ENCODE data around the gene RNF144B. TPM values are rescaled to one million over a fixed set of nuclear protein-coding genes. Genes with fewer than 3 reads are reported as not detected.
A peak's percentile ranks its signal among the peaks of the same experiment; 100 is the strongest.

RNF144B gene
- total RNA-seq, 2 experiments from 2014 or later: 1.8 to 1.9 TPM

DNA sequence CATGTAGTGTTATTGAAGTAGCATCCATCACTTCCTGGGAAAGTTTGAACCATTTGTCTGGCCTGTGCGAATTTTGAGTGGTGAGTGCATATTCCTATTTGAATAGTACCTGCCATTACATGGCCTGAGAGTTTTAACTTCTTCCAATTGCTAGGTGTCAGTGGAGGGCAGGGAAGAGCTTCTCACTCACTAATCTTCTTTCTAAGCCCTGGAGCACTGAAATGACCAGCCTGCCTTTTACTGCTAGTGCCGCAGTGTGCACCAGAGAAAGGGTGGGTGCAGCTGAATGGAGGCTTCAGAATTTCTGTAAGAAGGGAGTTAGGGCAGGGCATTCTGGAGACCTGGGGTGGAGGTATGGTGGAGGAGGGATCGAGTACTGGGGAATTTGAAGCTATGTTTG lies 45.5 kb downstream of the RNF144B start:
- Mint-ChIP-seq H3K27me3 (no peaks in the 10 kb centered on the region), H3K9me3 (no peaks in the 10 kb centered on the region), H3K4me3 (no peak overlapping the region), H3K36me3 (ENCODE audit: low read depth) (peaks cover 10% of the 10 kb centered on the region), H3K27ac (no peak overlapping the region), H3K4me1 (ENCODE audit: low read depth) (peaks cover 2% of the 10 kb centered on the region)
- DNase-seq (no peak), ATAC-seq (no peak)
- ChIA-PET POLR2A (interaction anchor here (0.6 kb wide), 1 partner anchor 115 kb away, joined by 3 read pairs; no protein-coding TSS in a partner anchor), CTCF (interaction anchor here (0.7 kb wide), 1 partner anchor 16 kb away, joined by 3 read pairs; no protein-coding TSS in a partner anchor)
- intact Hi-C loops (cut with micrococcal nuclease): no loop called here
- TF ChIP-seq, protein P1, sequence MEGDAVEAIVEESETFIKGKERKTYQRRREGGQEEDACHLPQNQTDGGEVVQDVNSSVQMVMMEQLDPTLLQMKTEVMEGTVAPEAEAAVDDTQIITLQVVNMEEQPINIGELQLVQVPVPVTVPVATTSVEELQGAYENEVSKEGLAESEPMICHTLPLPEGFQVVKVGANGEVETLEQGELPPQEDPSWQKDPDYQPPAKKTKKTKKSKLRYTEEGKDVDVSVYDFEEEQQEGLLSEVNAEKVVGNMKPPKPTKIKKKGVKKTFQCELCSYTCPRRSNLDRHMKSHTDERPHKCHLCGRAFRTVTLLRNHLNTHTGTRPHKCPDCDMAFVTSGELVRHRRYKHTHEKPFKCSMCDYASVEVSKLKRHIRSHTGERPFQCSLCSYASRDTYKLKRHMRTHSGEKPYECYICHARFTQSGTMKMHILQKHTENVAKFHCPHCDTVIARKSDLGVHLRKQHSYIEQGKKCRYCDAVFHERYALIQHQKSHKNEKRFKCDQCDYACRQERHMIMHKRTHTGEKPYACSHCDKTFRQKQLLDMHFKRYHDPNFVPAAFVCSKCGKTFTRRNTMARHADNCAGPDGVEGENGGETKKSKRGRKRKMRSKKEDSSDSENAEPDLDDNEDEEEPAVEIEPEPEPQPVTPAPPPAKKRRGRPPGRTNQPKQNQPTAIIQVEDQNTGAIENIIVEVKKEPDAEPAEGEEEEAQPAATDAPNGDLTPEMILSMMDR (IDR thresholded peaks at IDR 0.05): no peak

DNA sequence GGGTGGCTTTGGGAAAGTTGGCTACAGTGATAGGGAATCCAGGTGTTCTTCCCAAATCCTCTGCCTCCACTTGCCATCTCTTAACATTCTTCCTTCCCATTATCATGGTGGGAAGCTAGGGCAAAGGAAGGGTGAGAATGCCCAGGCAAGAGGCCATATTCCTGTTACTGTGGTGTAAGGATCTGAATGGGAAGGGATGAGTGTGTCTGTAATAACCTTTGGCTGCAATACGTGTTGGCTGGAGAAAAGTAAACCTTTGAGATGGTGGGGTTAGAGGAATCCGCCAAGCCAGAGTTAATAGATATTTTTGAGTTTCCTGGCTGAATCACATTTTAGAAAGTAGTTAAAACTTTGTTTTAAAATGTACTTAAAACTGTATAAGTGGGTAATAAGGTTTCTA lies 45.9 kb downstream of the RNF144B start:
- no peak for DNase-seq
- TF ChIP-seq, protein P1 (IDR thresholded peaks at IDR 0.05): no peak
- CTCF ChIA-PET: interaction anchor here (0.7 kb wide), 1 partner anchor 16 kb away, joined by 3 read pairs; no protein-coding TSS in a partner anchor
- Mint-ChIP-seq H3K4me3 (no peak overlapping the region), H3K36me3 (ENCODE audit: low read depth) (peaks cover 9% of the 10 kb centered on the region), H3K27me3 (no peaks in the 10 kb centered on the region), H3K4me1 (ENCODE audit: low read depth) (peaks cover under 1% of the 10 kb centered on the region), H3K27ac (no peak overlapping the region), H3K9me3 (no peaks in the 10 kb centered on the region)
- intact Hi-C loops (cut with micrococcal nuclease): no loop called here
- no peak for ATAC-seq
- POLR2A ChIA-PET: interaction anchor here (0.6 kb wide), 1 partner anchor 115 kb away, joined by 3 read pairs; no protein-coding TSS in a partner anchor

DNA sequence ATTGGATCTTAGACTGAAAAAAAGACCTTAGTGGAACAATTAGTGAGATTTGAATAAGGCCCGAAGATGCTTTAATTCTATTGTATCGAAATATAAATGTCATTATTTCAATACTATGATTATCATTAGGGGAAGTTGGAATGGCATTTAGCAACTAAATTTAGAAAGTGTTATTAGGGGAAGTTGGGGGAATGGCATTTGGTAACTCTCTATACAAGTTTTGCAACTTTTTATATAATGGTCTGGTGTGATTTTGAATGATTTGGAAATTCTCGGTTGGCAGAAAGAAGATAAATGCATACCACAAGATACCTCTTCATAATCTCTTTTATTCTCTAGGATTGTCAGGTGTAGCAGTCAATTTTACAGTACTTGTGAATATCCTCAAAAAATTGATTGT lies 49.2 kb downstream of the RNF144B start:
- H3K4me1 Mint-ChIP-seq (ENCODE audit: low read depth): peaks cover 19% of the 10 kb centered on the region
- intact Hi-C loops (cut with micrococcal nuclease): no loop called here
- H3K4me3 Mint-ChIP-seq: no peak overlapping the region
- ChIA-PET POLR2A (no interaction called here), CTCF (no interaction called here)
- H3K36me3 Mint-ChIP-seq (ENCODE audit: low read depth): peaks cover 9% of the 10 kb centered on the region
- H3K9me3 Mint-ChIP-seq: no peaks in the 10 kb centered on the region
- TF ChIP-seq, protein P1 (IDR thresholded peaks at IDR 0.05): no peak
- DNase-seq (no peak), ATAC-seq (no peak)
- no peaks in the 10 kb centered on the region for H3K27me3 Mint-ChIP-seq
- no peak overlapping the region for H3K27ac Mint-ChIP-seq

DNA sequence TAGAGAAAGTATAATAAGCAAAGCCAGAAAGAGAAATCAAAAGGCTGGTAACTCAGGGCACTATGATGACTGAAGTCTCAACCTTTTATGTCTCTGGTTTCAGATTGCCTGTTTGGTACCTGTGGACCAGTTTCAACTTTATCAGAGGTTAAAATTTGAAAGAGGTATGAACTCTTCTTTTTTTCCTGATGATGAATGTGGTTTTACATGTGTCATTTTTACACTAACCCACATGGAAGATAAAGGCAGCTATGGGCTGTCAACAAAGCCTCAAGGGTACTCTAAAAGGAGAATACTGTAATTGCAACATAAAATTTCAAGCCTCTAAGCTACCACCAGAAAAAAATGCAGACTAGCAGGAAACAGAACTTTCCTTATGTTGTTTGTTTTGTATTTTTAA lies 52.4 kb downstream of the RNF144B start:
- DNase-seq: no peak
- CTCF ChIA-PET: interaction anchor here (1.5 to 2.4 kb wide), 2 partner anchors 10 to 53 kb away, joined by 3 to 5 read pairs; partner anchors contain the start of gene RNF144B
- no peaks in the 10 kb centered on the region for H3K27me3 Mint-ChIP-seq
- no peak overlapping the region for H3K27ac Mint-ChIP-seq
- H3K4me3 Mint-ChIP-seq: no peak overlapping the region
- POLR2A ChIA-PET: no interaction called here
- H3K4me1 Mint-ChIP-seq (ENCODE audit: low read depth): peaks cover 19% of the 10 kb centered on the region
- TF ChIP-seq, protein P1 (IDR thresholded peaks at IDR 0.05): no peak
- ATAC-seq: peak; percentile 74
- intact Hi-C loops (cut with micrococcal nuclease): no loop called here
- H3K36me3 Mint-ChIP-seq (ENCODE audit: low read depth): peaks cover 2% of the 10 kb centered on the region
- H3K9me3 Mint-ChIP-seq: no peaks in the 10 kb centered on the region

DNA sequence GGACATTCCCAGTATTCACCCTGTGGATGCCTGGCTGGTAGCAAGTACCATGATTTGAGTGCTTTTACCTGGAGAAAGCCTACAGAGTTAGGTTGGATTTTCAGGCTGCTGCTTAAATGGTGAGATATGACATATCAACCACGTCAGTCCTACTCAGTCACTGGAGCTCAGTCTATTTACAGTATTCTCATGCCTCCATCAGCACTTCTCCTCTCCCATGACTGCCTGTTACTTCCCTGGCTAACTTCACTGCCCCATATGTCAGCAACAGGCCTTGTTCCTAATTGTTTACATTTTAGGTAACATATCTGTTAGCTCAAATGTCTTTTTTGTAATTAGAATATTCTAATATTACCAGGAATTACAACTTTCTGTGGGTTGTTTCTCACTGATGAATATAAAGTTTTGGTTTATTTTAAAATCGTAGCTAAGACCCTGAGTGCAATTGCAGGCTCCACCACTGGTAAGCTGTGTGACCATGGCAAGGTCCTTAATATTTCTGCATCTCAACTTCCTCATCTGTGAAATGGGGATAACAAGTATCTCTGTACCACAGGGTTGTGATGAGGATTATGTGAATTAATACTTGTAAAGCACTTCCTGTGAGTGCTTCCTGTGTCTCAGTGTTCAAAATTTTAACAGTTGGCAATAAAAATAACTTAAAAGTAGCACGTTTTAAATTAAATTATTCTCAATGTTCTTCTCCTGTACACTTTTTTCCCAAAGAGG lies 54.3 kb downstream of the RNF144B start:
- DNase-seq (no peak), ATAC-seq (no peak)
- Mint-ChIP-seq H3K27me3 (no peaks in the 10 kb centered on the region), H3K9me3 (no peaks in the 10 kb centered on the region), H3K4me1 (ENCODE audit: low read depth) (peaks cover 19% of the 10 kb centered on the region), H3K36me3 (ENCODE audit: low read depth) (no peaks in the 10 kb centered on the region), H3K27ac (no peak overlapping the region), H3K4me3 (no peak overlapping the region)
- TF ChIP-seq, protein P1 (IDR thresholded peaks at IDR 0.05): no peak
- ChIA-PET POLR2A (interaction anchor here (1.1 kb wide), 1 partner anchor 36 kb away, joined by 4 read pairs; no protein-coding TSS in a partner anchor), CTCF (no interaction called here)
- intact Hi-C loops (cut with micrococcal nuclease): no loop called here
